Head of caudate nucleus (tissue), 42 donors: ENCODE measurements around the gene PERCC1.

Source experiments
- DNase-seq, 42 donors: peaks; one replicate each; pipeline versions ENCODE4 v3.0.0 to v3.0.0-alpha.2; 2020 to 2021; ENCODE audit warnings: mixed read lengths in 7 of 42
- intact Hi-C: fragments of 100-400 bp; cut with DNase I; formaldehyde crosslinking; loops from one replicate; pipeline ENCODE4 v1.15.0; 2022

The PERCC1 gene

GRCh38 chr16:1430759-1431496 is at the start of gene PERCC1:
PERCC1 (plus strand) TSS chr16:1431078; CDS start chr16:1432594, 1,516 bp downstream.
- intact Hi-C loops, result no loop called here

GRCh38 chr16:1381612-1382406 is 49.1 kb upstream of the PERCC1 start:
- peak in 40 of 42 donors; percentile 16 to 88 (median 54) for DNase-seq
- intact Hi-C loops, result no loop called here

More at GRCh38 chr16:1430759-1431496, at the start of gene PERCC1:
- no peak for DNase-seq

- DNase-seq, result no peak
Measured at GRCh38 chr16:1383556-1383955, 47.3 kb upstream of the PERCC1 start.

GRCh38 chr16:1385232-1385631 is 45.6 kb upstream of the PERCC1 start:
- DNase-seq, result no peak
- intact Hi-C loops, result no loop called here

More at GRCh38 chr16:1383556-1383955, 47.3 kb upstream of the PERCC1 start:
- intact Hi-C loops, result no loop called here

GRCh38 chr16:1387331-1387730 is 43.5 kb upstream of the PERCC1 start:
- no peak for DNase-seq
- intact Hi-C loops, result no loop called here

GRCh38 chr16:1389762-1390161 is 41.1 kb upstream of the PERCC1 start:
- DNase-seq, result no peak
- intact Hi-C loops, result no loop called here

- intact Hi-C loops, result no loop called here
- DNase-seq, result no peak
Measured at GRCh38 chr16:1390239-1390779, 40.6 kb upstream of the PERCC1 start.

GRCh38 chr16:1392826-1393225 is 38.1 kb upstream of the PERCC1 start:
- intact Hi-C loops, result no loop called here
- DNase-seq, result no peak

GRCh38 chr16:1393613-1394176 is 37.2 kb upstream of the PERCC1 start:
- DNase-seq, result no peak
- intact Hi-C loops, result no loop called here

GRCh38 chr16:1394367-1394951 is 36.4 kb upstream of the PERCC1 start:
- intact Hi-C loops, result no loop called here
- DNase-seq, result no peak

GRCh38 chr16:1395444-1396031 is 35.3 kb upstream of the PERCC1 start:
- intact Hi-C loops, result no loop called here
- DNase-seq, result no peak

- intact Hi-C loops, result no loop called here
- DNase-seq, result no peak
Measured at GRCh38 chr16:1397779-1398178, 33.1 kb upstream of the PERCC1 start.

GRCh38 chr16:1398351-1398750 is 32.5 kb upstream of the PERCC1 start:
- no peak for DNase-seq
- intact Hi-C loops, result no loop called here

GRCh38 chr16:1398826-1399581 is 31.9 kb upstream of the PERCC1 start:
- intact Hi-C loops, result no loop called here
- DNase-seq, result no peak

- intact Hi-C loops, result no loop called here
- DNase-seq, result no peak
Measured at GRCh38 chr16:1401061-1401757, 29.7 kb upstream of the PERCC1 start.

GRCh38 chr16:1401758-1402154 is 29.1 kb upstream of the PERCC1 start:
- intact Hi-C loops, result no loop called here
- DNase-seq, result no peak

- intact Hi-C loops, result no loop called here
- DNase-seq, result no peak
Measured at GRCh38 chr16:1403036-1403435, 27.8 kb upstream of the PERCC1 start.

- no peak for DNase-seq
- intact Hi-C loops, result no loop called here
Measured at GRCh38 chr16:1403733-1404132, 27.1 kb upstream of the PERCC1 start.
